HG03565 (cell line): ENCODE results near the gene POLDIP3.
"Not testable (repeated sequence)": the region's sequence is repeated elsewhere in the genome, so short reads cannot be mapped to it uniquely, and the experiment has no call there.

Source experiments
- ATAC-seq: cut with Tn5 transposase; IDR thresholded peaks from one replicate; pipeline ENCODE4 v1.9.1; 2021; ENCODE audit warnings: mild to moderate bottlenecking, moderate library complexity; ENCODE audit not compliant: unreplicated experiment

The POLDIP3 gene

DNA sequence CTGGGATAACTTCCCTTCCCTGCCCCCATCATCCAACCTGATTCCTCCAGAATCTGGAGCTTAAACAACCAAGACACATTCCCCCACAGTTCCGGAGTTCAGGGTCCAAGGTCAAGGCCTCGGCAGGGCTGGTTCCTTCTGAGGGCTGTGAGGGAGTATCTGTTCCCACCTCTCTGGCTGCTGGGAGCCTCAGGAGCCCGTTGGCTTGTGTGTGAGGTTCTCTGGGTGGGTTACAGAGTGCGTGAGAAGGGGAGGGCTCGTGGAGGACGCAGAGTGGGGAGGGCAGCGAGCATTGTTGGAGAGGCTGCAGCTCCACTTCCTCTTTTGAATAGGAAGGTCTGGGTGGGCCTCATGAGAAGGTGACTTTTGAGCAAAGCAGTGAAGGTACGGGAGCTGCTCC lies 52.4 kb downstream of the POLDIP3 start:
- ATAC-seq: no peak

- ATAC-seq: no peak
Measured at GRCh38 chr22:42561856-42562255, 52.8 kb downstream of the POLDIP3 start.

GRCh38 chr22:42560781-42561180 lies 53.9 kb downstream of the POLDIP3 start:
- no peak for ATAC-seq

GRCh38 chr22:42560381-42560780 lies 54.3 kb downstream of the POLDIP3 start:
- no peak for ATAC-seq

DNA sequence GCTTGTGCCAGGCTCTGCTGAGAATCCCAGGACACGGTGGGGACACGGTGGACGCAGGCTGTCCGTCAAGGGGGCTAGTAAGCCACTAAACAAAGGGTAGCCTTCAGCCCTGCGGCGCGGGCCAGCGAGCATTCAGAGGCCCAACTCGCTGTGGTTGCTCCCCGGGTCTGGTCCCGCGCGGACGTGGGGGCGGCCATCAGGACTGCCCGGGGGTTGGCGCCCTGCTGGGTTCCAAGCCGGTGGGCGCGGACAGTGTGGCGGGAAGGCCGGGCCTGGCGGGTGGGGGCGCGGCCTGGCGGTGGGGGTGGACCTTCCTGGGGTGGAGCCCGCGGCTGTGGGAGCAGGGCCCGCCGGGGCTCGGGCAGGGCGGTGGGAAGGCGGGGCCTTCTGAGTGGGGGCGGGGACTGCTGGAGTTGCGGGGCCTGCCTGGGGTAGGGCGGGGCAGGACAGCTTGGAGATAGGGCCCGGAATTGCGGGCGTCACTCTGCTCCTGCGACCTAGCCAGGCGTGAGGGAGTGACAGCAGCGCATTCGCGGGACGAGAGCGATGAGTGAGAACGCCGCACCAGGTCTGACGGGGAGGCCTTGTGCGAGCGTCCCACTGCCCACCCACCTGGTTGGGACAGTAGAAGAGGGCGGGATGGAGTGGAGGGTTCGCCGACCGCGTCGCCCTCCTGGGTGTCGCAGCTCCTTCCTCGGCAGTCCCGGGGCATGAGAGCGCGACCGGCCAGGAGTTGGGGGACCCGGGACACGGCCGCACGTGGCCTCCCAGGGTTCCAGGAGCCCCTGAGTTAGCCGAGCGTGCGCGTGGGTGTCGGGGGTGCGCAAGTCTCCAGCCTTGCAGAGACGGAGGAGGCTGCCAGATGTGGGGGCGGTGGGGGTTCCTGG lies 61.0 kb downstream of the POLDIP3 start, which contains the start of gene SERHL2:
SERHL2 (plus strand) TSS at position 482 of the 887 bp plus-strand sequence; CDS start at position 547, 65 bp downstream.
- ATAC-seq: no peak

DNA sequence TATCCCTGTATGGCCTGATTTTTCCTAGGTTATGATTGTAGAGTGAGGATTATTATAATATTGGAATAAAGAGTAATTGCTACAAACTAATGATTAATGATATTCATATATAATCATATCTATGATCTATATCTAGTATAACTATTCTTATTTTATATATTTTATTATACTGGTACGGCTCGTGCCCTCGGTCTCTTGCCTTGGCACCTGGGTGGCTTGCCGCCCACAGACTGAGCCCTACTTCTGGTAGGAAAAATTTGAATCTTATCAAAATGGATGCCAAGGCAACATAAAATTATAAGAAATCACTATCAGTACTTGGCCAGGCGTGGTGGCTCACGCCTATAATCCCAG lies 62.4 kb downstream of the POLDIP3 start:
- ATAC-seq: not testable (repeated sequence)

DNA sequence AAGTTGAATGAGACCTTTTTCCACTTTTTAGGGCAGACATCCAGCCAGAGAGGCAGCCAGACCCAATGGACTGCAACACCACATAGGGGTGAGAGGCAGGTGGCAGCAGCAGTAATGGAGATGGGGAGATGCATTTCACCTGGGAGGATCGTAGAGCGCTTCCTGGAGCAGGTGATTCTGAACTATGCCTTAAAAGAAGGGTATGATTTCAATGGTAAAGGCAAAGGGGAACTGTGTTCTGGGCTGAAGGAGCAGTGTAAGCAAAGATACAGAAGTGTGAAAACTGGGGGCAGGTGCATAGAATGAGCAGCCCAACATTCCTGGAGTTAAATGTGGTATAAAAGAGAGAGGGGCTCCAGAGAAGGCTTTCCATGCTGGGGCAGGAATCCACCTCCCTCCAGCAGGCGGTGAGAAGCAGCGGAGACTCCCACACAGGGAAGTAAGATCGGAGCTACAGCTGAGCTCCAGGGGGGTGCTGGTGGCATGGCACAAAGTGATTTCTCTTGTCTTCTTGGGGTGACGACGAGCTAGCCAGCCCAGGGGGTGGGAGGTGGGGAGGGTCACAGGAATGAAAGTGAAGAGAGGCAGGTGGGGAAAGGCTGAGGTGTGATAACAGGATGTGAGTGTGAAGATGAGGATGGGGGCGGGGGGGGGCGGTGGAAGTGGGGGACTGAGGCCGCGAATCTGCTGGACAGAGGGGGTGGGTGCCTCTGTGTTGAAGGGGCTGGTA lies 65.2 kb downstream of the POLDIP3 start:
- ATAC-seq: no peak

GRCh38 chr22:42548597-42549330 lies 65.9 kb downstream of the POLDIP3 start:
- ATAC-seq: no peak

GRCh38 chr22:42548126-42548525 lies 66.6 kb downstream of the POLDIP3 start:
- ATAC-seq: not testable (repeated sequence)

GRCh38 chr22:42547562-42547961 lies 67.1 kb downstream of the POLDIP3 start:
- no peak for ATAC-seq

DNA sequence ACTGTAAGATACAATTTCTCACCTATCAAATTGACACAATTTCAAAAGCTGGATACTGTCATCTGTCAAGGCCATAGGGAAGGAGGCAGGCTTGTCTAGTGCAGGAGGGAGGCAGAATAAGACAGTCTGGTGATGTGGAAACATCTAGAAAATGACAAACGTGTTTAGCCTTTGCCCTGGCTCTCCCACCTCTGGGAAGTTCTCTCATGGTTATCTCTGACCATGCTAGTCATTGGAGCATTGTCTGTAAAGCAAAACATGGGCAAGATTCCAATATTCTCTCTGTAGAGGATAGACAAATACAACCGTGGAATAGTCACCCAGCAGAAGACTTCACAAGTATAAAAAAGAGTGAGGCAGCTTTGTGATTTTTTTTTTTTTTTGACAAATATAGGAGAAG lies 70.0 kb downstream of the POLDIP3 start:
- ATAC-seq: no peak

DNA sequence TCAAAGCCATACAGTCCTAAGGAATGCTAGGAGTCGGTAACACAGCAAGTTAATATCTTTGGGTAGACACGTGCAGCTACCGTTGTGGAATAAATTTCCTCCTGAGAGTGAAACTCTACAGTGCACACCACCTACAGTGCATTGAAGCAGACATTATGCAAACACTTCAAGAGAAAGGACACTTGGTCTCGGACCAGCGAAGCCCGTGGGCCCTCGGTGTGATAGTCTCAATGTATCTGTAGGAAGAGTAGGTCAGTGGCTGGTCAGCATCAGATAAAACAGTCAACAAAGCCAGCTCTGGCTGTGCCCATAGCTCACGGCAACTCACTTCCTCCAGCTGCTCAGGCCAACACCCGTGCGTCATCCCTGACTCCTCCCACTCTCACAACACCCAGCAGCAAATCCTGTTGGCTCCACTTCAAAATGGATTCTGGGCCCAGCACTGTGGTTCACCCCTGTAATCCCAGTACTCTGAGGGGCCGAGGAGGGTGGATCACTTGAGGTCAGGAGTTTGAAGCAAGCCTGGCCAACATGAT lies 75.4 kb downstream of the POLDIP3 start:
- not testable (repeated sequence) for ATAC-seq

DNA sequence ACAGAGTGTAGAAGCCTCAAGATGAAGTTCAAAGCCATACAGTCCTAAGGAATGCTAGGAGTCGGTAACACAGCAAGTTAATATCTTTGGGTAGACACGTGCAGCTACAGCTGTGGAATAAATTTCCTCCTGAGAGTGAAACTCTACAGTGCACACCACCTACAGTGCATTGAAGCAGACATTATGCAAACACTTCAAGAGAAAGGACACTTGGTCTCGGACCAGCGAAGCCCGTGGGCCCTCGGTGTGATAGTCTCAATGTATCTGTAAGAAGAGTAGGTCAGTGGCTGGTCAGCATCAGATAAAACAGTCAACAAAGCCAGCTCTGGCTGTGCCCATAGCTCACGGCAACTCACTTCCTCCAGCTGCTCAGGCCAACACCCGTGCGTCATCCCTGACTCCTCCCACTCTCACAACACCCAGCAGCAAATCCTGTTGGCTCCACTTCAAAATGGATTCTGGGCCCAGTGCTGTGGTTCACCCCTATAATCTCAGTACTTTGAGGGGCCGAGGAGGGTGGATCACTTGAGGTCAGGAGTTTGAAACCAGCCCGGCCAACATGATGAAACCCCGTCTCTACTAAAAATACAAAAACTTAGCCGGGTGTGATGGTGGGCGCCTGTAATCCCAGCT lies 77.4 kb downstream of the POLDIP3 start:
- peak; percentile 40 for ATAC-seq

GRCh38 chr22:42536634-42537033 lies 78.0 kb downstream of the POLDIP3 start:
- ATAC-seq: not testable (repeated sequence)

DNA sequence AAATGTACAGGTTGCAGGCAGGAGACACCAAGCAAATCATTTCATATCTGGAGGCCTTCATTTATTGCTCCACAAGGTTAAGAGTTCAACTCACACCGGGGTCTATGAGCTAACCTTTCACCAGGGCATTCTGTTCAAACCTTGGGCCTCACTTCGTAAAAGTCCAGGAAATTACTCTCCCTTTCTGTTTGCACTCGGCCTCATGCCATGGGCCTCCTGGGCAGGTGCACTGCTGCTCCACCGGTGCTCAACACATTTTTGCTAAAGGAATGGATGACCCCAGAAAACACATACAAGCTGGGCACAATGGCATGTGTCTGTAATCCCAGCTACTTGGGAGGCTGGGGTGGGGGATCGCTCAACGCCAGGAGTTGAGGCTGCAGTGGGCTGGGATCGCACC lies 78.5 kb downstream of the POLDIP3 start:
- no peak for ATAC-seq

GRCh38 chr22:42535082-42535731 lies 79.5 kb downstream of the POLDIP3 start:
- ATAC-seq: not testable (repeated sequence)
